ENCODE results near the gene PHACTR3. TPM values are rescaled to one million over a fixed set of nuclear protein-coding genes. Genes with fewer than 3 reads are reported as not detected.
A peak's percentile ranks its signal among the peaks of the same experiment; 100 is the strongest.

Gene PHACTR3
- total RNA-seq, 4 donors from 2014 or later = 0.26 to 3.2 (median 0.57) TPM

- no peak for TF ChIP-seq POLR2A (IDR thresholded peaks at IDR 0.05)
- TF ChIP-seq CTCF (IDR thresholded peaks at IDR 0.05) = peak; percentile 23 to 61 (median 48)
- Histone ChIP-seq H3K4me1 (no peaks in the 10 kb centered on the region), H3K27me3 (no peaks in the 10 kb centered on the region), H3K9me3 (no peaks in the 10 kb centered on the region), H3K4me3 (no peak overlapping the region), H3K27ac (no peak overlapping the region), H3K36me3 (no peaks in the 10 kb centered on the region)
- intact Hi-C loops (cut with DNase I; ENCODE audit: low total_unique reads) = no loop called here
- DNase-seq = peak; percentile 22 to 50
Measured at GRCh38 chr20:59751075-59751711, 146.9 kb downstream of the PHACTR3 start.

DNA sequence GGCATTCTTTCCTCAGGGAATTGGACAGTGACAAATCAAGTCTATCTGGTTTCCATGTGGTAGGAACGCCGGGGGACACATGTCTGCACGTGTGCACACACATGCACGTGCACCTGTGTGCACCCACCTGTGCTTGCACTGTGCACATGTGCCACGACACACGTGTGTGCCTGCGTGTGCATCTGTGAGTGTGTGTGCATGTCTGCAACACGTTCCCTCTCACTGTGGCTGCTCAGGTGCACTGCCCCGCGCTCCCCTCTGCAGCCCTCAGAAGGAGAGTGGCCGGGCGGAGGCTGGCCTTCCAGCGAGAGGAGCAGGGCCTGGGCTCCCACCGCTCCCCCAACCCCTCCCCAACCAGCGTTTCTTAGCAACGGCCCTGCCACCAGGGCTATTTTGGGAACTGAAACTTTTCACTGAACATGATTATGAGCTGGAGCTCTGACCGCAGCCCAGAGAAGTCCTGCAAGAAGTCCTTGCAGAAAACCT, 147.8 kb downstream of the PHACTR3 start:
- Histone ChIP-seq H3K36me3 (no peaks in the 10 kb centered on the region), H3K27me3 (no peaks in the 10 kb centered on the region), H3K4me3 (no peak overlapping the region), H3K4me1 (no peaks in the 10 kb centered on the region), H3K27ac (no peak overlapping the region), H3K9me3 (no peaks in the 10 kb centered on the region)
- no peak for DNase-seq
- intact Hi-C loops (cut with DNase I; ENCODE audit: low total_unique reads) = no loop called here
- no peak for TF ChIP-seq POLR2A (IDR thresholded peaks at IDR 0.05)
- TF ChIP-seq CTCF (IDR thresholded peaks at IDR 0.05) = no peak

DNA sequence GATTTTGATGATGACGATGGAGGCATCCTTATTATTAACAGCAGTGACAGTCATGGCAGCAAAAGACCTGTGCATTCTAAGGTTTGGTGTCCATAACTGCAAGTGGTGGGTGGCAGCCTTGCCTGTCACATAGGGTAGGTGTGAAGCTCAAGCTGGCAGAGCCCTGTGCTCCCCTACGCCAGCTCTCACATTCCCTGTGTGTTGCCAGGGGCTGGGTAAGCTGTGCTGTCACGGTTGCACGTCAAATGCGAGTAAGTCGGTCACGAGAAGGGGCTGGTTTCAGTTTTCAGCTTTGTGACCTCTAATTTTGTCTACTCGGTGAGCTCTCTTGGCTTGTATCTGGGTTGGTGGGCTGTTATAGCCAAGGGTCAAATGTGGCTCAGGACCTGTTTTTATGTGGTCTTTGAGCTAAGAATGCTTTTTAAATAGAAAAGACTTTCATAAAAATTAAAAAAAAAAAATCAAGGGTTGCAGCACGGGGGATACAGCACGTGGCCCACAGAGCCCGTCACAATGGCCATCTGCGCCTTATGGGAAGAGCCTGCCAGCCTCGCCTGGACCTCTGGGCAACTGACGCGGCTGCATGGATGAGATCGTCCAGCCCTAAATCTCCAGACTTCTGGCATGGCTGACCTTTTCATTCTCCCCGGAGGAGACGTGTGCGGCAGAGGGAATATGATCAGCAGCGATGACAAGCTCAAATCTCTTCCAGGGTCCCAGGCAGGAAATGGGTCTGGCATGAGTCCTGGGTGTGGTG, 148.5 kb downstream of the PHACTR3 start:
- intact Hi-C loops (cut with DNase I; ENCODE audit: low total_unique reads) = no loop called here
- DNase-seq = no peak
- no peak overlapping the region for H3K4me3 ChIP-seq
- no peaks in the 10 kb centered on the region for H3K27me3 ChIP-seq
- H3K4me1 ChIP-seq = no peaks in the 10 kb centered on the region
- no peaks in the 10 kb centered on the region for H3K36me3 ChIP-seq
- TF ChIP-seq CTCF (IDR thresholded peaks at IDR 0.05) = no peak
- H3K9me3 ChIP-seq = no peaks in the 10 kb centered on the region
- no peak overlapping the region for H3K27ac ChIP-seq

GRCh38 chr20:59753836-59754235, 149.5 kb downstream of the PHACTR3 start:
- H3K36me3 ChIP-seq = no peaks in the 10 kb centered on the region
- H3K4me1 ChIP-seq = no peaks in the 10 kb centered on the region
- H3K9me3 ChIP-seq = no peaks in the 10 kb centered on the region
- no peak overlapping the region for H3K27ac ChIP-seq
- H3K4me3 ChIP-seq = no peak overlapping the region
- H3K27me3 ChIP-seq = no peaks in the 10 kb centered on the region
- TF ChIP-seq POLR2A (IDR thresholded peaks at IDR 0.05) (no peak), CTCF (IDR thresholded peaks at IDR 0.05) (no peak)
- no peak for DNase-seq
- intact Hi-C loops (cut with DNase I; ENCODE audit: low total_unique reads) = no loop called here

DNA sequence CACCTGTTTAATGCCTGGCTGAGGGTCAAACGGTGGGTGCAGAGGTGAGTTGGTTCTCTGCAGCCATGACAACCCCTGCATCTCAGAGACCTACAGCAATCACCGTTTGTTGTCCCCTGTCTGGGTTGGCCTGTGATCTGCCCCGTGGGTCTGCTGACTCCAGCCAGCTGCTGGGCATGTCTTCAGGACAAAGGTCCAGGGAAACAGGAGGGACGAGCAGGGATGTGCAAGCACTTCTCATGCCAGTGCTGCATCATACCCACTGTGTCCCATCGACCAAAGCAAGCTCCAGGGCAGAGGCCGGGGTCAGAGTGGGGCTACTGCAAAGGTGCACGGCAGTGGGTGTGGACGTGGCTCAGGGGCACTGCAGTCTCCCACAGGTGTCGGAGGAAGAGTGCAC, 150.2 kb downstream of the PHACTR3 start:
- H3K4me3 ChIP-seq = no peak overlapping the region
- H3K36me3 ChIP-seq = no peaks in the 10 kb centered on the region
- DNase-seq = no peak
- H3K27ac ChIP-seq = no peak overlapping the region
- no peak for TF ChIP-seq CTCF (IDR thresholded peaks at IDR 0.05)
- no peak for TF ChIP-seq POLR2A (IDR thresholded peaks at IDR 0.05)
- H3K4me1 ChIP-seq = no peaks in the 10 kb centered on the region
- intact Hi-C loops (cut with DNase I; ENCODE audit: low total_unique reads) = no loop called here
- no peaks in the 10 kb centered on the region for H3K9me3 ChIP-seq
- H3K27me3 ChIP-seq = no peaks in the 10 kb centered on the region
